ENCODE measurements around the gene TAB2. TPM values are rescaled to one million over a fixed set of nuclear protein-coding genes. Genes with fewer than 3 reads are reported as not detected.

The TAB2 gene
- total and polyA plus RNA-seq, 2 experiments from 2014 or later: 19.8 to 59.2 TPM

- peaks cover 29% of the 10 kb centered on the region for H3K79me2 ChIP-seq (replicated peaks; ENCODE audit: insufficient read depth)
- H3K36me3 Mint-ChIP-seq (ENCODE audit: low read depth): peaks cover 13% of the 10 kb centered on the region
- TF ChIP-seq EZH2phosphoT487 (IDR thresholded peaks at IDR 0.05; ENCODE audit: unreplicated experiment) (no peak), POLR2AphosphoS5 (IDR thresholded peaks at IDR 0.05; ENCODE audit: low read depth) (no peak), CREB1 (CRISPR knock-in tag; IDR thresholded peaks at IDR 0.05; ENCODE audit: low read depth) (no peak), NANOG (IDR thresholded peaks at IDR 0.05; ENCODE audit: borderline replicate concordance) (no peak), EZH2 (IDR thresholded peaks at IDR 0.05; ENCODE audit: low read depth, unreplicated experiment) (no peak), ETS1 (IDR thresholded peaks at IDR 0.05) (no peak), ZNF114 (CRISPR knock-in tag; IDR thresholded peaks at IDR 0.05) (no peak), REST (IDR thresholded peaks at IDR 0.05; ENCODE audit: unreplicated experiment) (no peak)
- TF ChIP-seq, protein P1, sequence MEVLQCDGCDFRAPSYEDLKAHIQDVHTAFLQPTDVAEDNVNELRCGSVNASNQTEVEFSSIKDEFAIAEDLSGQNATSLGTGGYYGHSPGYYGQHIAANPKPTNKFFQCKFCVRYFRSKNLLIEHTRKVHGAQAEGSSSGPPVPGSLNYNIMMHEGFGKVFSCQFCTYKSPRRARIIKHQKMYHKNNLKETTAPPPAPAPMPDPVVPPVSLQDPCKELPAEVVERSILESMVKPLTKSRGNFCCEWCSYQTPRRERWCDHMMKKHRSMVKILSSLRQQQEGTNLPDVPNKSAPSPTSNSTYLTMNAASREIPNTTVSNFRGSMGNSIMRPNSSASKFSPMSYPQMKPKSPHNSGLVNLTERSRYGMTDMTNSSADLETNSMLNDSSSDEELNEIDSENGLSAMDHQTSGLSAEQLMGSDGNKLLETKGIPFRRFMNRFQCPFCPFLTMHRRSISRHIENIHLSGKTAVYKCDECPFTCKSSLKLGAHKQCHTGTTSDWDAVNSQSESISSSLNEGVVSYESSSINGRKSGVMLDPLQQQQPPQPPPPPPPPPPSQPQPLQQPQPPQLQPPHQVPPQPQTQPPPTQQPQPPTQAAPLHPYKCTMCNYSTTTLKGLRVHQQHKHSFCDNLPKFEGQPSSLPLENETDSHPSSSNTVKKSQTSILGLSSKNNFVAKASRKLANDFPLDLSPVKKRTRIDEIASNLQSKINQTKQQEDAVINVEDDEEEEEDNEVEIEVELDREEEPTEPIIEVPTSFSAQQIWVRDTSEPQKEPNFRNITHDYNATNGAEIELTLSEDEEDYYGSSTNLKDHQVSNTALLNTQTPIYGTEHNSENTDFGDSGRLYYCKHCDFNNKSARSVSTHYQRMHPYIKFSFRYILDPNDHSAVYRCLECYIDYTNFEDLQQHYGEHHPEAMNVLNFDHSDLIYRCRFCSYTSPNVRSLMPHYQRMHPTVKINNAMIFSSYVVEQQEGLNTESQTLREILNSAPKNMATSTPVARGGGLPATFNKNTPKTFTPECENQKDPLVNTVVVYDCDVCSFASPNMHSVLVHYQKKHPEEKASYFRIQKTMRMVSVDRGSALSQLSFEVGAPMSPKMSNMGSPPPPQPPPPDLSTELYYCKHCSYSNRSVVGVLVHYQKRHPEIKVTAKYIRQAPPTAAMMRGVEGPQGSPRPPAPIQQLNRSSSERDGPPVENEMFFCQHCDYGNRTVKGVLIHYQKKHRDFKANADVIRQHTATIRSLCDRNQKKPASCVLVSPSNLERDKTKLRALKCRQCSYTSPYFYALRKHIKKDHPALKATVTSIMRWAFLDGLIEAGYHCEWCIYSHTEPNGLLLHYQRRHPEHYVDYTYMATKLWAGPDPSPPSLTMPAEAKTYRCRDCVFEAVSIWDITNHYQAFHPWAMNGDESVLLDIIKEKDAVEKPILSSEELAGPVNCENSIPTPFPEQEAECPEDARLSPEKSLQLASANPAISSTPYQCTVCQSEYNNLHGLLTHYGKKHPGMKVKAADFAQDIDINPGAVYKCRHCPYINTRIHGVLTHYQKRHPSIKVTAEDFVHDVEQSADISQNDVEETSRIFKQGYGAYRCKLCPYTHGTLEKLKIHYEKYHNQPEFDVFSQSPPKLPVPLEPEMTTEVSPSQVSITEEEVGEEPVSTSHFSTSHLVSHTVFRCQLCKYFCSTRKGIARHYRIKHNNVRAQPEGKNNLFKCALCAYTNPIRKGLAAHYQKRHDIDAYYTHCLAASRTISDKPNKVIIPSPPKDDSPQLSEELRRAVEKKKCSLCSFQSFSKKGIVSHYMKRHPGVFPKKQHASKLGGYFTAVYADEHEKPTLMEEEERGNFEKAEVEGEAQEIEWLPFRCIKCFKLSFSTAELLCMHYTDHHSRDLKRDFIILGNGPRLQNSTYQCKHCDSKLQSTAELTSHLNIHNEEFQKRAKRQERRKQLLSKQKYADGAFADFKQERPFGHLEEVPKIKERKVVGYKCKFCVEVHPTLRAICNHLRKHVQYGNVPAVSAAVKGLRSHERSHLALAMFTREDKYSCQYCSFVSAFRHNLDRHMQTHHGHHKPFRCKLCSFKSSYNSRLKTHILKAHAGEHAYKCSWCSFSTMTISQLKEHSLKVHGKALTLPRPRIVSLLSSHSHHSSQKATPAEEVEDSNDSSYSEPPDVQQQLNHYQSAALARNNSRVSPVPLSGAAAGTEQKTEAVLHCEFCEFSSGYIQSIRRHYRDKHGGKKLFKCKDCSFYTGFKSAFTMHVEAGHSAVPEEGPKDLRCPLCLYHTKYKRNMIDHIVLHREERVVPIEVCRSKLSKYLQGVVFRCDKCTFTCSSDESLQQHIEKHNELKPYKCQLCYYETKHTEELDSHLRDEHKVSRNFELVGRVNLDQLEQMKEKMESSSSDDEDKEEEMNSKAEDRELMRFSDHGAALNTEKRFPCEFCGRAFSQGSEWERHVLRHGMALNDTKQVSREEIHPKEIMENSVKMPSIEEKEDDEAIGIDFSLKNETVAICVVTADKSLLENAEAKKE (CRISPR knock-in tag; IDR thresholded peaks at IDR 0.05): no peak
- TF ChIP-seq, protein P2, sequence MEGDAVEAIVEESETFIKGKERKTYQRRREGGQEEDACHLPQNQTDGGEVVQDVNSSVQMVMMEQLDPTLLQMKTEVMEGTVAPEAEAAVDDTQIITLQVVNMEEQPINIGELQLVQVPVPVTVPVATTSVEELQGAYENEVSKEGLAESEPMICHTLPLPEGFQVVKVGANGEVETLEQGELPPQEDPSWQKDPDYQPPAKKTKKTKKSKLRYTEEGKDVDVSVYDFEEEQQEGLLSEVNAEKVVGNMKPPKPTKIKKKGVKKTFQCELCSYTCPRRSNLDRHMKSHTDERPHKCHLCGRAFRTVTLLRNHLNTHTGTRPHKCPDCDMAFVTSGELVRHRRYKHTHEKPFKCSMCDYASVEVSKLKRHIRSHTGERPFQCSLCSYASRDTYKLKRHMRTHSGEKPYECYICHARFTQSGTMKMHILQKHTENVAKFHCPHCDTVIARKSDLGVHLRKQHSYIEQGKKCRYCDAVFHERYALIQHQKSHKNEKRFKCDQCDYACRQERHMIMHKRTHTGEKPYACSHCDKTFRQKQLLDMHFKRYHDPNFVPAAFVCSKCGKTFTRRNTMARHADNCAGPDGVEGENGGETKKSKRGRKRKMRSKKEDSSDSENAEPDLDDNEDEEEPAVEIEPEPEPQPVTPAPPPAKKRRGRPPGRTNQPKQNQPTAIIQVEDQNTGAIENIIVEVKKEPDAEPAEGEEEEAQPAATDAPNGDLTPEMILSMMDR (conservative IDR thresholded peaks at IDR 0.05; ENCODE audit: low read depth in 2 of 2): no peak
- H3K27ac ChIP-seq (ENCODE audit: low read depth): no peak overlapping the region
- H2AFZ ChIP-seq: no peak overlapping the region
- no peaks in the 10 kb centered on the region for H3K27me3 ChIP-seq (ENCODE audit: insufficient read depth)
- no peak overlapping the region for H3K4me3 Mint-ChIP-seq
- H3K4me1 Mint-ChIP-seq: no peaks in the 10 kb centered on the region
- peaks cover 3% of the 10 kb centered on the region; the same call in 1 of the 2 replicates for H3K36me3 ChIP-seq (ENCODE audit: insufficient read depth)
- DNase-seq (ENCODE audit: low spot score) (no peak), ATAC-seq (no peak)
- H3K4me1 ChIP-seq (ENCODE audit: insufficient read depth): no peaks in the 10 kb centered on the region
- H4K20me1 ChIP-seq (replicated peaks; ENCODE audit: insufficient read depth): peaks cover 5% of the 10 kb centered on the region; the same call in 1 of the 2 replicates
- no peak overlapping the region for H3K27ac Mint-ChIP-seq
- H3K4me2 ChIP-seq: no peak overlapping the region
- no peaks in the 10 kb centered on the region for H3K9me3 Mint-ChIP-seq
- H3F3A ChIP-seq (replicated peaks; ENCODE audit: low read depth): no peaks in the 10 kb centered on the region
- H3K27me3 Mint-ChIP-seq (ENCODE audit: insufficient read depth, low read depth, poor library complexity): no peaks in the 10 kb centered on the region
- H3K4me3 ChIP-seq: no peak overlapping the region
- no peaks in the 10 kb centered on the region for H3K9me2 ChIP-seq (ENCODE audit: insufficient read depth)
These were observed 68.6 kb downstream of the TAB2 start for GRCh38 chr6:149385998-149386646.
